HFFc6 (cell line): ENCODE results near the gene SCAND1. TPM values are rescaled to one million over a fixed set of nuclear protein-coding genes. Genes with fewer than 3 reads are reported as not detected.

ENCODE experiments used
- DNase-seq: peaks from one replicate; pipeline ENCODE4 v3.0.0-alpha.2; 2018
- H3K27ac Mint-ChIP-seq: 2 replicates; pipeline ENCODE4 v1.8.0; 2020; ENCODE audit warnings: mild to moderate bottlenecking, mixed read lengths
- H3K27me3 Mint-ChIP-seq: 2 replicates; pipeline ENCODE4 v1.8.0; 2021; ENCODE audit warnings: mild to moderate bottlenecking, moderate library complexity, mixed read lengths; ENCODE audit not compliant: insufficient read depth
- H3K36me3 Mint-ChIP-seq: 2 replicates; pipeline ENCODE4 v1.8.0; 2021; ENCODE audit warnings: low read depth, mixed read lengths
- H3K4me1 Mint-ChIP-seq: 2 replicates; pipeline ENCODE4 v1.8.0; 2020; ENCODE audit warnings: low read depth, mixed read lengths
- H3K4me3 Mint-ChIP-seq: 2 replicates; pipeline ENCODE4 v1.8.0; 2020; ENCODE audit warnings: mild to moderate bottlenecking, moderate library complexity, mixed read lengths
- H3K9me3 Mint-ChIP-seq: 2 replicates; pipeline ENCODE4 v1.8.0; 2020; ENCODE audit warnings: mild to moderate bottlenecking, mixed read lengths
- total RNA-seq, 6 experiments: library from RNA; stranded (reverse); fragmentation: NEBNext Ultra II Directional; extraction: Animal tissue kit (Norgen Biotek cat#: 25700); gene quantifications; 2 replicates in 1 of 6; 3 replicates in 5 of 6; pipeline ENCODE4 v1.2.3, GENCODE V29; 2021
- TF ChIP-seq, protein P1 (sequence below): fragments of 200-600 bp; sonication (generic); IDR thresholded peaks from 2 replicates; pipeline ENCODE4 v1.5.0; 2021; ENCODE audit warnings: antibody characterized with exemption, mild to moderate bottlenecking

Gene SCAND1
- total RNA-seq, 6 experiments from 2014 or later: 76.7 to 97.0 (median 82.8) TPM

DNA sequence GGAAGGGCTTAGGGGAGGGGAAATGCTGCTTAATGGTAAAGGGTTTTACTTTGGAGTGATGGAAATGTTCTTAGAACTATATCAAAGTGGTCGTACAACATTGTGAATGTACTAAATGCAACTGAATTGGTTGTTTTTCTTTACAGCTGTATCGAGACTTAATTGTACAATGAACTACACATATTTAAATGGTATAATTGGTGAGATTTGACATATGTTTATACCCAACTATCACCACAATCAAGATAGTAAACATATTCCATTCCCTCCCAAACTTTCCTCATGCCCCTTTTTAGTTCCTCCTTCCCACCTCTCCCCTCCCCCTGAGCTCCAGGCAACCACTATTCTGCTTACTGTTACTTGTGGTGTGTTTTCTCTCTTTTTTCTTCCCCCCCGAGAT lies 44.0 kb downstream of the SCAND1 start:
- H3K4me1 Mint-ChIP-seq: no peaks in the 10 kb centered on the region
- no peaks in the 10 kb centered on the region for H3K9me3 Mint-ChIP-seq
- H3K27ac Mint-ChIP-seq: no peak overlapping the region
- H3K27me3 Mint-ChIP-seq: no peaks in the 10 kb centered on the region
- TF ChIP-seq, protein P1, sequence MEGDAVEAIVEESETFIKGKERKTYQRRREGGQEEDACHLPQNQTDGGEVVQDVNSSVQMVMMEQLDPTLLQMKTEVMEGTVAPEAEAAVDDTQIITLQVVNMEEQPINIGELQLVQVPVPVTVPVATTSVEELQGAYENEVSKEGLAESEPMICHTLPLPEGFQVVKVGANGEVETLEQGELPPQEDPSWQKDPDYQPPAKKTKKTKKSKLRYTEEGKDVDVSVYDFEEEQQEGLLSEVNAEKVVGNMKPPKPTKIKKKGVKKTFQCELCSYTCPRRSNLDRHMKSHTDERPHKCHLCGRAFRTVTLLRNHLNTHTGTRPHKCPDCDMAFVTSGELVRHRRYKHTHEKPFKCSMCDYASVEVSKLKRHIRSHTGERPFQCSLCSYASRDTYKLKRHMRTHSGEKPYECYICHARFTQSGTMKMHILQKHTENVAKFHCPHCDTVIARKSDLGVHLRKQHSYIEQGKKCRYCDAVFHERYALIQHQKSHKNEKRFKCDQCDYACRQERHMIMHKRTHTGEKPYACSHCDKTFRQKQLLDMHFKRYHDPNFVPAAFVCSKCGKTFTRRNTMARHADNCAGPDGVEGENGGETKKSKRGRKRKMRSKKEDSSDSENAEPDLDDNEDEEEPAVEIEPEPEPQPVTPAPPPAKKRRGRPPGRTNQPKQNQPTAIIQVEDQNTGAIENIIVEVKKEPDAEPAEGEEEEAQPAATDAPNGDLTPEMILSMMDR: no peak
- H3K36me3 Mint-ChIP-seq: peaks cover 21% of the 10 kb centered on the region
- no peak overlapping the region for H3K4me3 Mint-ChIP-seq
- DNase-seq: no peak

DNA sequence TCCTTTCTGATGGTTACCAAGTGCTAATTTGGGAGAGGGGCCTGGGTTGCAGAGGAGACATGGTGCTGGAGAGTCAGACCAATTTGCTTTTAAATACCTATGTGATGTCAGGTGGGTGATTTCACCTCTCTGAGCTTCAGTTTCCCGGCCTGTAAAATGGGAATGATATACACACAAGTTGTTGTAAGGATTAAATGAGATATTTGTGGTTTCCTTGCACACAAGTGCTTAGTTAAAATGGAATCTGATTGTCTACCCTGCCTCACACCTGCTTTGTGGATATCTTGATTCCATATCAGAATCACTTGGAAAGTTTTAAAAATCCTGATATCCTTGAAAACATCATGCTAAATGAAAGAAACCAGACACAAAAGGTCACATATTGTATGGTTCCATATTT lies 44.5 kb downstream of the SCAND1 start:
- TF ChIP-seq, protein P1: no peak
- Mint-ChIP-seq H3K4me1 (no peaks in the 10 kb centered on the region), H3K36me3 (peaks cover 25% of the 10 kb centered on the region), H3K9me3 (no peaks in the 10 kb centered on the region), H3K4me3 (no peak overlapping the region), H3K27ac (no peak overlapping the region), H3K27me3 (no peaks in the 10 kb centered on the region)
- DNase-seq: no peak

DNA sequence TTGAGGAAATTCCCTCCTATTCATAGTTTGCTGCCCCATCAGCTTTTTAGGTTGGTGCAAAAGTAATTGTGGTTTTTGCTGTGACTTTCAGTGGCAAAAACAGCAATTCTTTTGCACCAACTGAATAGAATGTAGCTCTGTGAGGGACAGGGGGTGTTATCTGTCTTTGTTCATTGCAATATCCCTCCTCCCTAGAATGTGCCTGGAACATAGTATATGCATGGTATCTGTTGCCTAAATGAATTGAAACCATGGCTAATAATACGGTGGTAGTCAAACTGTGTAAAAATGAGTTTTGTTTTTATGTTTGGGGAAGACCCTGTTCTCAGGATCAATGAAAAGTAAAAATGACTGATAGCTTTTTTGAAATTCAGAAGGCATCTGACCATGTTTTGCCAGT lies 45.1 kb downstream of the SCAND1 start:
- Mint-ChIP-seq H3K9me3 (no peaks in the 10 kb centered on the region), H3K4me3 (no peak overlapping the region), H3K27ac (no peak overlapping the region), H3K36me3 (peaks cover 26% of the 10 kb centered on the region), H3K4me1 (no peaks in the 10 kb centered on the region), H3K27me3 (no peaks in the 10 kb centered on the region)
- TF ChIP-seq, protein P1: no peak
- no peak for DNase-seq

DNA sequence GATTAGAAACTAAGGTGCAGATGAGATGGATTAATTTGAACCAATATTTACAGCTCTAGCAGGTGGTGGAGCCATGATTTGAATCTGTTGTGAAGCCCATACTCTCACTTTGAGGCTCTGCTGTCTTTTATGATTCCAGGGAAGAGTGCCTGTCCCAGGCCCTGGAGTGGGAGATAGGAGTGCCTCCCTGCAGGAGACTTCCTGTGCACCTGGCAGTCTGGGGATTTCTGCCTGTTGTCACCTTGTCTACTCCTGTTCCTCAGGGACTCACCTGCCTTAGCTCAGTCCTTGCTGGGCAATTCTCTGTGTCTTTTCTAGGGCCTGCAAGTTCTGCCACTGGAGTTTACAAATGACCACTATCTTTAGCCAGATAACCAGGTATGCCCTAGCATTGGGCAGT lies 46.3 kb downstream of the SCAND1 start:
- Mint-ChIP-seq H3K27ac (no peak overlapping the region), H3K9me3 (no peaks in the 10 kb centered on the region), H3K4me3 (no peak overlapping the region), H3K36me3 (peaks cover 21% of the 10 kb centered on the region), H3K4me1 (peaks cover 2% of the 10 kb centered on the region; the same call in 1 of the 2 replicates), H3K27me3 (no peaks in the 10 kb centered on the region)
- TF ChIP-seq, protein P1: no peak
- no peak for DNase-seq

DNA sequence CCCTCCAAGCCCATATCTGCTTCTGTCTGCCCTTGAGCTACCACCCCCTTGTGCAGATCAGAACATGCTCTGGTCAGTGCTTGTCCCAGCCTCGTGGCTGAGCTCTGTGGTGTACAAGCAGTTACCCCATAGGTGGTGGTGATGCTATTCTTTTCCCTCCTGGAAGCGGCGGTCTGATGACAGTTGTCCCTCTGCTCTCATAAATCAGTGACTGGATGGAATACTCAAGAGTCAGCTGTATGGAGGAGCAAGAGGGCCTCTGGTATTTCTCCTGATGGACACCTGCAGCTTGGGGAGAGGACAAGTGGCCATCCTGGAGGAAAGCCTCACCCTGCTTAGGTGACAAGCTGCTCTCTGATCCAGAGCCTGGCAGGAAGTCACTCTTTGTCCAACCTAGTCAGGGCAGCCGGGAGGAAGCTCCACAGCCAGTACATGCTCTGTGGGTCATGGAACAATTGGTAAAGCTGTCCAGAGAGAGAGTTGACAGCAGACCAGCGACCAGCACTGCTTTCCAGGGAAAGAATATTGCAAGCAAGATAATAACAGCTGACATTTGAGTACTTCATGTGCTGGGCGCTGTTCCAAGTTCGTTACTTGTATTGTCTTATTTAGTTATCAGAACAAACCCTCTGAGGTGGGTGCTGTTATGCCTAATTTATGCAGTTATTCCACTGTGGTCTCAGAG lies 47.1 kb downstream of the SCAND1 start:
- Mint-ChIP-seq H3K27me3 (peaks cover 1% of the 10 kb centered on the region; the same call in 1 of the 2 replicates), H3K36me3 (peaks cover 21% of the 10 kb centered on the region), H3K27ac (no peak overlapping the region), H3K4me3 (no peak overlapping the region), H3K4me1 (peaks cover 10% of the 10 kb centered on the region), H3K9me3 (no peaks in the 10 kb centered on the region)
- TF ChIP-seq, protein P1: no peak
- DNase-seq: no peak
